Smooth muscle cell of trachea (primary cell): ENCODE measurements around the gene IZUMO4. TPM values are rescaled to one million over a fixed set of nuclear protein-coding genes. Genes with fewer than 3 reads are reported as not detected.

Source experiments
- total RNA-seq: library from RNA; depleted of rRNA; stranded (reverse); fragments of >200 nt; gene quantifications from 2 replicates; pipeline ENCODE4 v1.2.1, GENCODE V29; 2014

Gene IZUMO4
- total RNA-seq, result 0.58 and 2.5 TPM in 2 replicates

GRCh38 chr19:2096480-2097202 is at the start of gene IZUMO4:
Gene IZUMO4, plus strand, starts transcription at chr19:2096915. Its CDS starts 31 bp downstream, at chr19:2096946.

GRCh38 chr19:2050991-2051772 is 45.5 kb upstream of the IZUMO4 start, which contains the start of gene MKNK2:
Gene MKNK2, minus strand, starts transcription at chr19:2051244. Its CDS starts 393 bp downstream, at chr19:2050851.

GRCh38 chr19:2096034-2096479 is 658 bp upstream of the IZUMO4 start, which contains the start of gene MOB3A:
Gene MOB3A, minus strand, starts transcription at chr19:2096326. Its CDS starts 17,766 bp downstream, at chr19:2078560.

Other genes with a start within 250 kb of the IZUMO4 start
- 8.3 and 12.9 TPM in 2 replicates for gene REXO1, start 248.4 kb upstream of the IZUMO4 start, total RNA-seq
- 6.0 and 7.9 TPM in 2 replicates for gene KLF16, start 233.3 kb upstream of the IZUMO4 start, total RNA-seq
- 77.8 and 116 TPM in 2 replicates for gene ABHD17A, start 211.4 kb upstream of the IZUMO4 start, total RNA-seq
- gene ADAT3, start 191.5 kb upstream of the IZUMO4 start, total RNA-seq, result 3.3 and 4.3 TPM in 2 replicates
- gene SCAMP4, start 191.5 kb upstream of the IZUMO4 start, total RNA-seq, result 57.1 and 59.6 TPM in 2 replicates
- gene CSNK1G2, start 155.7 kb upstream of the IZUMO4 start, total RNA-seq, result 44.8 and 79.4 TPM in 2 replicates
- gene BTBD2, start 81.2 kb upstream of the IZUMO4 start, total RNA-seq, result 74.3 and 123 TPM in 2 replicates
- gene MKNK2, start 45.7 kb upstream of the IZUMO4 start, total RNA-seq, result 83.2 and 326 TPM in 2 replicates
- gene MOB3A, start 589 bp upstream of the IZUMO4 start, total RNA-seq, result 30.8 and 39.5 TPM in 2 replicates
- 116 and 169 TPM in 2 replicates for gene AP3D1, start 54.7 kb downstream of the IZUMO4 start, total RNA-seq
- 6.0 and 6.7 TPM in 2 replicates for gene DOT1L, start 67.0 kb downstream of the IZUMO4 start, total RNA-seq
- 46.0 and 58.5 TPM in 2 replicates for gene PLEKHJ1, start 139.4 kb downstream of the IZUMO4 start, total RNA-seq
- gene SF3A2, start 139.9 kb downstream of the IZUMO4 start, total RNA-seq, result 31.4 and 32.3 TPM in 2 replicates
- gene AMH, start 152.4 kb downstream of the IZUMO4 start, total RNA-seq, result 0.44 and 1.5 TPM in 2 replicates
- 0.15 TPM in 1 of 2 replicates, not detected in the other for gene JSRP1, start 159.5 kb downstream of the IZUMO4 start, total RNA-seq
- gene PEAK3, start 185.3 kb downstream of the IZUMO4 start, total RNA-seq, result not detected in 2 replicates
- not detected in 2 replicates for gene LINGO3, start 211.2 kb downstream of the IZUMO4 start, total RNA-seq
- gene LSM7, start 231.7 kb downstream of the IZUMO4 start, total RNA-seq, result 71.5 and 158 TPM in 2 replicates
- gene SPPL2B, start 231.8 kb downstream of the IZUMO4 start, total RNA-seq, result 40.6 and 48.1 TPM in 2 replicates